Keratinocyte (primary cell): Measurements from ENCODE around the gene DGKE.

Experiments used
- CTCF ChIP-seq, 3 experiments: IDR thresholded peaks in 1 of 3; conservative IDR thresholded peaks in 1 of 3; optimal IDR thresholded peaks in 1 of 3; 2 replicates in 2 of 3; 3 replicates in 1 of 3; pipeline versions ENCODE3 to v1.5.1; 2011; ENCODE audit warnings: low read length in 3 of 3, mild to moderate bottlenecking in 3 of 3, moderate library complexity in 2 of 3, control low read depth in 1 of 3, inconsistent platforms in 1 of 3; ENCODE audit not compliant: insufficient read depth in 2 of 3; ENCODE audit errors: extremely low read depth in 1 of 3
- EZH2 ChIP-seq: IDR thresholded peaks from one replicate; pipeline ENCODE4 v1.6.1; 2012; ENCODE audit warnings: inconsistent platforms, mild to moderate bottlenecking, low read length, moderate library complexity

DNA sequence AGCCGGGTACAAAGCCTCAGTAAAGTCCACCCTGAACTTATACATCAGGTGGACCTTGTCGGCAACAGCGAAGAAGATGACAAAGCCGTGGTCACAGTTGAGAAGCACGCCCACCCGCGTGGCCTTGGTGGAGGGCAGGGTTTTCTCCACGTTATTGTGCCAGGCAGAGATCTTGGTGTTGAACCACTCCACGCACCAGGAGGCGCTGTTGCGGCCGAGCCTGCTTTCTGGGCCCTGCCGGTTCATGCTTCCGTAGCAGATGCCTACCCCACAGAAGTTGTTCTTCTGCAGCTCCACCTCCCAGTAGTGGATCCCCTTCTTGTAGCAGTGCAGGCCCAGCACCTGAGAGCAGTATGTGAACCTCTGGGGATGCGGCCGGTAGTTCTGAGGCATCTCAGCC, 57.8 kb downstream of the DGKE start:
- no peak for TF ChIP-seq EZH2
- peak; percentile 24 to 49 (median 24) for TF ChIP-seq CTCF (optimal IDR thresholded peaks at IDR 0.05 in 1 of 3, IDR thresholded peaks at IDR 0.05 in 1 of 3, conservative IDR thresholded peaks at IDR 0.05 in 1 of 3; ENCODE audit: extremely low read depth in 1 of 3, insufficient read depth in 2 of 3, low read length in 3 of 3)
